MCF 10A (cell line): Measurements from ENCODE around the gene TTC24. TPM values are rescaled to one million over a fixed set of nuclear protein-coding genes. Genes with fewer than 3 reads are reported as not detected.

Experiments used
- BruUV-seq: library from RNA; stranded (reverse); fragments of 400-500 nt; replicated peaks from 2 replicates; lab custom pipeline; 2021; lab: Mats Ljungman, UMichigan
- CTCF ChIA-PET: fragments of 300-600 bp; sonication (Branson Sonifier 250); formaldehyde crosslinking; extraction: SDS; loops from one replicate; lab custom pipeline; 2021; ENCODE audit warnings: antibody characterized with exemption, inconsistent platforms; lab: Yijun Ruan, JAX
- POLR2A ChIA-PET: fragments of 300-600, 350-650 bp; sonication (Branson Sonifier 250); formaldehyde crosslinking; extraction: SDS; loops from one replicate; lab custom pipeline; 2020; ENCODE audit warnings: antibody characterized with exemption, inconsistent platforms; lab: Yijun Ruan, JAX
- DNase-seq: peaks from one replicate; pipeline ENCODE4 v3.0.0-alpha.2; 2018; ENCODE audit not compliant: unreplicated experiment
- H3K27ac Mint-ChIP-seq: one replicate; pipeline ENCODE4 v1.8.0; 2022; ENCODE audit warnings: mild to moderate bottlenecking, low read depth, mixed read lengths; ENCODE audit not compliant: unreplicated experiment
- H3K27me3 Mint-ChIP-seq: one replicate; pipeline ENCODE4 v1.8.0; 2022; ENCODE audit warnings: mixed read lengths; ENCODE audit not compliant: insufficient read depth, unreplicated experiment
- H3K36me3 Mint-ChIP-seq: one replicate; pipeline ENCODE4 v1.8.0; 2022; ENCODE audit warnings: mild to moderate bottlenecking, moderate library complexity, mixed read lengths; ENCODE audit not compliant: insufficient read depth, unreplicated experiment
- H3K4me1 Mint-ChIP-seq: one replicate; pipeline ENCODE4 v1.8.0; 2022; ENCODE audit warnings: mixed read lengths; ENCODE audit not compliant: insufficient read depth, unreplicated experiment
- H3K4me3 Mint-ChIP-seq: one replicate; pipeline ENCODE4 v1.8.0; 2022; ENCODE audit warnings: mild to moderate bottlenecking, moderate library complexity, mixed read lengths; ENCODE audit not compliant: unreplicated experiment
- H3K9me3 Mint-ChIP-seq: one replicate; pipeline ENCODE4 v1.8.0; 2022; ENCODE audit warnings: mixed read lengths; ENCODE audit not compliant: unreplicated experiment
- CTCF ChIP-seq: fragments of 200-600 bp; IDR thresholded peaks from one replicate; pipeline ENCODE4 v1.8.0; 2022; ENCODE audit warnings: antibody characterized with exemption, mild to moderate bottlenecking; ENCODE audit not compliant: unreplicated experiment
- intact Hi-C: fragments of 100-400 bp; cut with micrococcal nuclease; formaldehyde crosslinking; loops from 2 replicates; pipeline ENCODE4 v1.14.1; 2022
- total RNA-seq: library from RNA; stranded (reverse); gene quantifications from 2 replicates; pipeline ENCODE4 v1.2.3, GENCODE V29; 2022

The TTC24 gene
- total RNA-seq, 1 experiment from 2014 or later = not detected

DNA sequence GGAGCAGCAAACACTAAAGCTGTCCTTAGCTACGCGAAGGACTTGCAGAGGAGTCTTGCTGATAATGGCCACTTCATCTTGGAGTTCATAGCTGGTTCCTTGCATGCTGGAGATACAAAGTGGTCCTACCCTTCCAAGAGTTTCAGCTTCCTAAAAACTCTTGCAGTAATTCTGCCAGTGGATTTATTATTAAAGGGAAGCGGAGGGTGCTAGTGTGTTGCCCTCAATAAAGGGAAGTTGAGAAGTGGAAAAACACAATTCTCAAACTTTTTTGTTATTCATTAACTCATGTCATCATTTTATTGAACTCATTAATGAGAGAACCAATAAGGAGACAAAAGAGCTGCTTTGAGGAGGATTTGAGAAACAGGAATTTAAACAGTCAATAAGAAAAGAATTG is 33.1 kb downstream of the TTC24 start:
- H3K4me3 Mint-ChIP-seq = no peak overlapping the region
- TF ChIP-seq CTCF = no peak

GRCh38 chr1:156615946-156616345 is 36.4 kb downstream of the TTC24 start:
- intact Hi-C loops = no loop called here
- Mint-ChIP-seq H3K27ac (no peak overlapping the region), H3K9me3 (no peaks in the 10 kb centered on the region), H3K4me1 (peaks cover 10% of the 10 kb centered on the region), H3K4me3 (peak overlapping the region; percentile 6), H3K27me3 (peaks cover 47% of the 10 kb centered on the region), H3K36me3 (no peaks in the 10 kb centered on the region)
- BruUV-seq = no TSS peak
- ChIA-PET POLR2A (interaction anchor here (1.4 to 1.6 kb wide), 2 partner anchors 12 to 13 kb away, joined by 4 to 5 read pairs; no protein-coding TSS in a partner anchor), CTCF (interaction anchor here (0.6 to 20.9 kb wide), 8 partner anchors 10 to 231 kb away, joined by 3 to 396 read pairs (median 21); no protein-coding TSS in a partner anchor)
- DNase-seq = no peak
- no peak for TF ChIP-seq CTCF

More for the DNA sequence above, 33.1 kb downstream of the TTC24 start:
- no peak for DNase-seq
- ChIA-PET CTCF (interaction anchor here (0.7 to 20.9 kb wide), 15 partner anchors 9 to 228 kb away, joined by 3 to 396 read pairs (median 6); no protein-coding TSS in a partner anchor), POLR2A (interaction anchor here (0.6 to 2.0 kb wide), 9 partner anchors 9 to 222 kb away, joined by 3 to 7 read pairs (median 3); partner anchors contain the start of gene NAXE)
- Mint-ChIP-seq H3K36me3 (peaks cover 5% of the 10 kb centered on the region), H3K9me3 (no peaks in the 10 kb centered on the region), H3K27ac (no peak overlapping the region), H3K4me1 (peaks cover 10% of the 10 kb centered on the region), H3K27me3 (peaks cover 26% of the 10 kb centered on the region)
- intact Hi-C loops = no loop called here
- BruUV-seq = no TSS peak

DNA sequence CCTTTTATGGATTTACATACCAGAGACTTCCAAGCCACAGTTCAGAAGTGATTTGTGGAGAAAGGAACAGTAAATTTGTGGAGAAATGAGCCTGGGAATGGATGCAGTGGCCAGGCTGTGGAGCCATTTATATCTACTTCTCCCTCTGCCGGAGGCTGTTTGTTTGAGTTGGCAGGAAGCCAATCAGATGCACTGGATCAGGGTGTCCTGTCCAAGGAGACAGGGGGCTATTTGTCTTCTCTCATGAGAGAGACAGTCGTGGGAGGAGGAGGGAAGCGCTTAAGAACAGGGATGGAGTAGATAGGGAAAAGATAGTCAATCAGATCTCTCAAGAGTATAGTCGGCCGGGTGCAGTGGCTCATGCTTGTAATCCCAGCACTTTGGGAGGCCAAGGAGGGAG is 36.9 kb downstream of the TTC24 start:
- no TSS peak for BruUV-seq
- no peaks in the 10 kb centered on the region for H3K9me3 Mint-ChIP-seq
- ChIA-PET CTCF (interaction anchor here (0.6 to 20.9 kb wide), 11 partner anchors 8 to 171 kb away, joined by 3 to 396 read pairs (median 4); no protein-coding TSS in a partner anchor), POLR2A (interaction anchor here (0.8 to 1.6 kb wide), 4 partner anchors 11 to 112 kb away, joined by 4 to 6 read pairs (median 4); partner anchors contain the start of genes ISG20L2 and METTL25B)
- H3K4me1 Mint-ChIP-seq = peaks cover 10% of the 10 kb centered on the region
- no peak for TF ChIP-seq CTCF
- peaks cover 47% of the 10 kb centered on the region for H3K27me3 Mint-ChIP-seq
- no peak overlapping the region for H3K27ac Mint-ChIP-seq
- peak; percentile 64 for DNase-seq
- H3K36me3 Mint-ChIP-seq = no peaks in the 10 kb centered on the region
- intact Hi-C loops = no loop called here
- peak overlapping the region; percentile 6 for H3K4me3 Mint-ChIP-seq

DNA sequence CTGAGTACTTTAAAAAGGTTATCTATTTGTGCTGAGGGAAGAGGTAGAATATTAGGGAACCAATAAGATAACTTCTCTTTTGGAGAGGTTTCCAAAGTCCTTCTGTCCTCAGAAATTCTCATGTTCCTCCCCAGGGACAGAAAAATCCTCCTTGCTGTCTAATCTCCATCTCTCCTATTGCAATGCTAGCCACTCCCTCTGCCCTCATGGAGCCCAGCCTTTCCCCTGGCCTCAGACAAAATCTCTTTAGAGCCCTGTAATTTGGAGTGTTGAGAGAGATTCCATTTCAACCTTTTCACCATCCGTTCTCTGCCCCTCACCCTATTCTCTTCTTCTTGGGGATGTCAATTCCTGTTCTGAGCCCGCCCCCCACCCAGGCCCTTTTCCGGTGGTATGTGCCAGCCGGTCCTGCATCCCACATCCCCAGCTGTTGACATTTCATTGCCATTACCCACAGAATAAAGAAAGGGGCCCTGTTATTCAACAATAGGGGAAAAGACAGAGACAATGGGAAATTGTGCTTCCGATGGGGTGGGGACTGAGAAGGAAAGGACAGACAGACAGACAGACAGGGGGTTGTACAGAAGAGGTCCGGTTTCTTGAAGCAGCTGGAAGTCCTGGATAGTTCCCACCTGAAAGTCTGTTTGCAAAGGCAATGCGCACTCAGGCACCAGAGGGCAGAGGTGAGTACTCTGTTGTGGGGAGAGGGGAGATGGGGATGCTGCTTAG is 39.5 kb downstream of the TTC24 start, which contains the start of gene HAPLN2:
Gene HAPLN2, plus strand, starts transcription at position 563 of the 729 bp plus-strand sequence. CDS start 4,076 bp downstream, outside the sequence.
- Mint-ChIP-seq H3K4me3 (no peak within 1 kb of the TSS), H3K27me3 (peaks cover 54% of the 10 kb centered on the region), H3K27ac (no peak within 1 kb of the TSS), H3K9me3 (no peaks in the 10 kb centered on the region), H3K36me3 (no peaks in the 10 kb centered on the region), H3K4me1 (peaks cover 15% of the 10 kb centered on the region)
- no TSS peak for BruUV-seq
- ChIA-PET POLR2A (interaction anchor here (0.9 to 1.2 kb wide), 2 partner anchors 25 to 37 kb away, joined by 3 read pairs; no protein-coding TSS in a partner anchor), CTCF (interaction anchor here (0.6 to 20.9 kb wide), 24 partner anchors 8 to 450 kb away, joined by 3 to 396 read pairs (median 5); no protein-coding TSS in a partner anchor)
- intact Hi-C loops = no loop called here
- DNase-seq = peak; percentile 57
- peak; percentile 51 for TF ChIP-seq CTCF
